SK-N-SH (cell line): ENCODE measurements around the gene TMEFF1. TPM values are rescaled to one million over a fixed set of nuclear protein-coding genes. Genes with fewer than 3 reads are reported as not detected.

Source experiments
- CTCF ChIA-PET: fragments of 300-600, 350-600 bp; formaldehyde crosslinking; extraction: SDS; loops from one replicate; lab custom pipeline; 2021; lab: Yijun Ruan, JAX
- POLR2A ChIA-PET: fragments of 350-600 bp; sonication (Branson Sonifier 250); formaldehyde crosslinking; extraction: SDS; loops from one replicate; lab custom pipeline; 2020; ENCODE audit warnings: antibody characterized with exemption, inconsistent platforms; lab: Yijun Ruan, JAX
- DNase-seq: peaks from one replicate; pipeline ENCODE4 v3.0.0; 2012
- H2AFZ ChIP-seq: fragments of 200-600 bp; sonication (generic); 2 replicates; pipeline ENCODE4 v1.8.1; 2016; ENCODE audit warnings: antibody characterized with exemption, mild to moderate bottlenecking, low read depth
- H3F3A ChIP-seq: fragments of 200-600 bp; sonication (generic); replicated peaks from 2 replicates; pipeline ENCODE3; 2016; ENCODE audit warnings: antibody characterized with exemption, mild to moderate bottlenecking; ENCODE audit not compliant: insufficient read depth
- H3K27ac ChIP-seq, 2 experiments: fragments of 200-500 bp in 1 of 2; fragments of 200-600 bp in 1 of 2; sonication (Bioruptor generic) in 1 of 2; sonication (generic), shearing (Covaris generic) in 1 of 2; 2 replicates each; pipeline versions ENCODE4 v1.5.1 to v1.6.1; 2014 to 2016; ENCODE audit warnings: low read depth in 2 of 2, inconsistent platforms in 1 of 2, low read length in 1 of 2, mild to moderate bottlenecking in 1 of 2, mixed read lengths in 1 of 2
- H3K27me3 ChIP-seq: fragments of 200-600 bp; sonication (generic), shearing (Covaris generic); 2 replicates; pipeline ENCODE4 v1.6.1; 2016; ENCODE audit warnings: mixed run types; ENCODE audit not compliant: insufficient read depth
- H3K36me3 ChIP-seq, 2 experiments: fragments of 200-500 bp in 1 of 2; fragments of 200-600 bp in 1 of 2; sonication (Bioruptor generic) in 1 of 2; sonication (generic) in 1 of 2; replicated peaks in 1 of 2; 2 replicates each; pipeline versions ENCODE3 to v1.5.1; 2014 to 2016; ENCODE audit warnings: low read length in 1 of 2, mild to moderate bottlenecking in 1 of 2; ENCODE audit not compliant: insufficient read depth in 2 of 2, control insufficient read depth in 1 of 2
- H3K4me1 ChIP-seq, 2 experiments: fragments of 200-500 bp in 1 of 2; fragments of 200-600 bp in 1 of 2; sonication (Bioruptor generic) in 1 of 2; sonication (generic), shearing (Covaris generic) in 1 of 2; 2 replicates each; pipeline versions ENCODE4 v1.5.1 to v1.6.1; 2014 to 2016; ENCODE audit warnings: low read depth in 1 of 2, low read length in 1 of 2, mixed run types in 1 of 2; ENCODE audit not compliant: insufficient read depth in 2 of 2, control insufficient read depth in 1 of 2
- H3K4me2 ChIP-seq: fragments of 200-600 bp; sonication (generic), shearing (Covaris generic); 2 replicates; pipeline ENCODE4 v1.6.1; 2017; ENCODE audit warnings: mixed run types
- H3K4me3 ChIP-seq, 2 experiments: fragments of 200-500 bp in 1 of 2; fragments of 200-600 bp in 1 of 2; sonication (Bioruptor generic) in 1 of 2; sonication (generic), shearing (Covaris generic) in 1 of 2; 2 replicates each; pipeline versions ENCODE4 v1.5.1 to v1.8.1; 2014 to 2016; ENCODE audit warnings: low read depth in 2 of 2, inconsistent platforms in 1 of 2, low read length in 1 of 2, mild to moderate bottlenecking in 1 of 2, mixed read lengths in 1 of 2, moderate library complexity in 1 of 2
- H3K79me2 ChIP-seq: fragments of 200-600 bp; sonication (generic); 2 replicates; pipeline ENCODE4 v1.8.1; 2017; ENCODE audit warnings: mild to moderate bottlenecking; ENCODE audit not compliant: insufficient read depth
- H3K9ac ChIP-seq: fragments of 200-600 bp; sonication (generic); 2 replicates; pipeline ENCODE4 v1.6.1; 2017; ENCODE audit warnings: mixed run types
- H3K9me2 ChIP-seq: fragments of 200-600 bp; sonication (generic); 2 replicates; pipeline ENCODE4 v1.6.1; 2017; ENCODE audit warnings: mixed run types
- H3K9me3 ChIP-seq: fragments of 200-600 bp; sonication (generic); 2 replicates; pipeline ENCODE4 v1.6.1; 2017; ENCODE audit warnings: mixed run types, mild to moderate bottlenecking, moderate library complexity
- H4K20me1 ChIP-seq: fragments of 200-600 bp; sonication (generic); 2 replicates; pipeline ENCODE4 v1.6.1; 2017; ENCODE audit warnings: mild to moderate bottlenecking, mixed run types; ENCODE audit not compliant: insufficient read depth
- EP300 ChIP-seq, 2 experiments: IDR thresholded peaks; 2 replicates each; pipeline versions ENCODE4 v1.4.0 to v1.6.1; 2012; ENCODE audit warnings: borderline replicate concordance in 1 of 2, low read depth in 1 of 2, low read length in 1 of 2
- EZH2phosphoT487 ChIP-seq: fragments of 200-600 bp; sonication (generic); IDR thresholded peaks from 2 replicates; pipeline ENCODE4 v1.6.1; 2017; ENCODE audit warnings: low read depth, mixed run types, mild to moderate bottlenecking, antibody characterized with exemption, moderate library complexity, borderline replicate concordance
- FOSL2 ChIP-seq: IDR thresholded peaks from 2 replicates; pipeline ENCODE4 v1.4.0; 2012; ENCODE audit warnings: low read depth, mild to moderate bottlenecking, moderate library complexity, borderline replicate concordance
- FOXJ3 ChIP-seq: sonication (generic); formaldehyde crosslinking; IDR thresholded peaks from 2 replicates; pipeline ENCODE4 v1.5.1; 2020; ENCODE audit warnings: mild to moderate bottlenecking, missing genetic modification reagents
- PBX3 ChIP-seq: IDR thresholded peaks from 2 replicates; pipeline ENCODE4; 2012
- RCOR1 ChIP-seq: fragments of 150-350 bp; IDR thresholded peaks from 2 replicates; pipeline ENCODE4 v1.6.1; 2017; ENCODE audit warnings: antibody characterized with exemption, low read length
- REST ChIP-seq: IDR thresholded peaks from 2 replicates; pipeline ENCODE4 v1.6.1; 2012; ENCODE audit warnings: mild to moderate bottlenecking, low read depth, low read length, moderate library complexity
- RFX5 ChIP-seq: IDR thresholded peaks from 2 replicates; pipeline ENCODE4 v1.6.1; 2012; ENCODE audit warnings: mild to moderate bottlenecking, improper control_type of control experiment, low read length
- SIN3A ChIP-seq: IDR thresholded peaks from 2 replicates; pipeline ENCODE4 v1.6.1; 2012; ENCODE audit warnings: low read depth, mild to moderate bottlenecking, low read length, moderate library complexity, borderline replicate concordance
- TAF1 ChIP-seq: IDR thresholded peaks from 2 replicates; pipeline ENCODE4 v1.6.1; 2012; ENCODE audit warnings: low read depth, mild to moderate bottlenecking, low read length, moderate library complexity, borderline replicate concordance
- TCF12 ChIP-seq: IDR thresholded peaks from 2 replicates; pipeline ENCODE4 v1.4.0; 2012
- TEAD4 ChIP-seq: IDR thresholded peaks from 2 replicates; pipeline ENCODE4 v1.4.0; 2012; ENCODE audit warnings: mild to moderate bottlenecking, borderline replicate concordance; ENCODE audit not compliant: insufficient read depth
- whole genome bisulfite sequencing: methylation state at CpG from one replicate; pipeline ENCODE4 v1.1.6; 2017; ENCODE audit warnings: low lambda C conversion rate; 5-methylcytosine and 5-hydroxymethylcytosine counted together
- polyA plus RNA-seq, 3 experiments: library from polyadenylated mRNA; depleted of rRNA; stranded (reverse); fragments of >200 nt; gene quantifications; 2 replicates each; pipeline ENCODE4 v1.2.3, GENCODE V29; 2012
- TF ChIP-seq, protein P1 (sequence below): fragments of 200-600 bp; sonication (generic); IDR thresholded peaks from 2 replicates; pipeline ENCODE4 v1.6.1; 2017; ENCODE audit warnings: antibody characterized with exemption, mild to moderate bottlenecking, moderate library complexity

The TMEFF1 gene
- polyA plus RNA-seq, 1 of the 3 experiments (the other 2 are of a cell fraction): 2.5 TPM

GRCh38 chr9:100466829-100467221, 6.1 kb upstream of the TMEFF1 start:
- H3K4me1 ChIP-seq: no peaks in the 10 kb centered on the region; a peak in 1 of 4 replicates
- no peak overlapping the region for H3K9ac ChIP-seq
- H3K4me3 ChIP-seq: no peak overlapping the region
- no peaks in the 10 kb centered on the region for H3K79me2 ChIP-seq
- DNase-seq: no peak
- H3K27me3 ChIP-seq: no peaks in the 10 kb centered on the region
- peaks cover under 1% of the 10 kb centered on the region for H3F3A ChIP-seq
- no peaks in the 10 kb centered on the region for H4K20me1 ChIP-seq
- H3K4me2 ChIP-seq: no peak overlapping the region
- WGBS: 86% methylated on average over 1 of the region's 1 CpG
- no peak overlapping the region for H2AFZ ChIP-seq
- no peaks in the 10 kb centered on the region for H3K36me3 ChIP-seq
- ChIA-PET CTCF (interaction anchor here (2.0 kb wide), 1 partner anchor 29 kb away, joined by 8 read pairs; no protein-coding TSS in a partner anchor), POLR2A (interaction anchor here (0.6 kb wide), 1 partner anchor 19 kb away, joined by 3 read pairs; no protein-coding TSS in a partner anchor)
- TF ChIP-seq SIN3A (no peak), FOSL2 (no peak), PBX3 (no peak), EP300 (IDR thresholded peaks at IDR 0.05; ENCODE audit: borderline replicate concordance in 1 of 2, low read depth in 1 of 2, low read length in 1 of 2) (no peak), TAF1 (no peak), RCOR1 (no peak)
- H3K9me3 ChIP-seq: no peaks in the 10 kb centered on the region
- H3K27ac ChIP-seq: no peak overlapping the region
- H3K9me2 ChIP-seq: no peaks in the 10 kb centered on the region

DNA sequence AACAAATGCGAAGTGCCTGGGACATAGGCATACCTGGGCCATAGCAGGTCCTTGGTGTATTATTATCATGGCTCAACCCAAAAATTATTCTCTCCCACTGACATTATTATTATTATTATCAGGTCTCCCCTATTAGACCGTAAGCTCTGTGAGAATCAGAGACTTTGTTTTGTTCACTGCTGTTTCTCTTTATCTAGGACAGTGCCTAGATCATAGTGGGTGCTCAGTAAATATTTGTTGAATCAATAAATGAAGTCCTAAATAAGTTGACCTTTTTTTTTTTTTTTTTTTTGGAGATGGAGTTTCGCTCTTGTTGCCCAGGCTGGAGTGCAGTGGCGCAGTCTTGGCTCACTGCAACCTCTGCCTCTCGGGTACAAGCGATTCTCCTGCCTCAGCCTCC, 4.9 kb upstream of the TMEFF1 start:
- Histone ChIP-seq H3K27ac (no peak overlapping the region), H2AFZ (no peak overlapping the region), H3K79me2 (no peaks in the 10 kb centered on the region), H3K9ac (no peak overlapping the region), H3K4me2 (no peak overlapping the region), H3F3A (peaks cover 9% of the 10 kb centered on the region), H3K9me2 (no peaks in the 10 kb centered on the region), H3K4me1 (peaks cover 0 to 2% of the 10 kb centered on the region in 2 experiments; a peak in 1 of 4 replicates), H3K27me3 (no peaks in the 10 kb centered on the region), H3K36me3 (no peaks in the 10 kb centered on the region), H4K20me1 (no peaks in the 10 kb centered on the region), H3K4me3 (no peak overlapping the region), H3K9me3 (no peaks in the 10 kb centered on the region)
- ChIA-PET POLR2A (no interaction called here), CTCF (no interaction called here)
- no peak for DNase-seq
- no peak for TF ChIP-seq RCOR1
- TF ChIP-seq TCF12: no peak
- TF ChIP-seq, protein P1, sequence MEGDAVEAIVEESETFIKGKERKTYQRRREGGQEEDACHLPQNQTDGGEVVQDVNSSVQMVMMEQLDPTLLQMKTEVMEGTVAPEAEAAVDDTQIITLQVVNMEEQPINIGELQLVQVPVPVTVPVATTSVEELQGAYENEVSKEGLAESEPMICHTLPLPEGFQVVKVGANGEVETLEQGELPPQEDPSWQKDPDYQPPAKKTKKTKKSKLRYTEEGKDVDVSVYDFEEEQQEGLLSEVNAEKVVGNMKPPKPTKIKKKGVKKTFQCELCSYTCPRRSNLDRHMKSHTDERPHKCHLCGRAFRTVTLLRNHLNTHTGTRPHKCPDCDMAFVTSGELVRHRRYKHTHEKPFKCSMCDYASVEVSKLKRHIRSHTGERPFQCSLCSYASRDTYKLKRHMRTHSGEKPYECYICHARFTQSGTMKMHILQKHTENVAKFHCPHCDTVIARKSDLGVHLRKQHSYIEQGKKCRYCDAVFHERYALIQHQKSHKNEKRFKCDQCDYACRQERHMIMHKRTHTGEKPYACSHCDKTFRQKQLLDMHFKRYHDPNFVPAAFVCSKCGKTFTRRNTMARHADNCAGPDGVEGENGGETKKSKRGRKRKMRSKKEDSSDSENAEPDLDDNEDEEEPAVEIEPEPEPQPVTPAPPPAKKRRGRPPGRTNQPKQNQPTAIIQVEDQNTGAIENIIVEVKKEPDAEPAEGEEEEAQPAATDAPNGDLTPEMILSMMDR: no peak
- no peak for TF ChIP-seq TEAD4
- TF ChIP-seq RFX5: no peak
- TF ChIP-seq EZH2phosphoT487: no peak
- no peak for TF ChIP-seq FOXJ3 (CRISPR knock-in tag)
- no peak for TF ChIP-seq REST
- whole genome bisulfite sequencing: 97% methylated on average over 6 of the region's 6 CpGs
